Panc1 (cell line): ENCODE data around the gene THAP10.

Source experiments
- CTCF ChIP-seq: fragments of 450-650 bp; IDR thresholded peaks from 2 replicates; pipeline ENCODE4 v1.5.1; 2017; ENCODE audit warnings: mild to moderate bottlenecking
- REST ChIP-seq, 2 experiments: IDR thresholded peaks; 2 replicates each; pipeline ENCODE4 v1.6.1; 2011 to 2012; ENCODE audit warnings: low read depth in 2 of 2, control low read depth in 1 of 2, low read length in 1 of 2, mild to moderate bottlenecking in 1 of 2, moderate library complexity in 1 of 2; ENCODE audit not compliant: insufficient read depth in 1 of 2

DNA sequence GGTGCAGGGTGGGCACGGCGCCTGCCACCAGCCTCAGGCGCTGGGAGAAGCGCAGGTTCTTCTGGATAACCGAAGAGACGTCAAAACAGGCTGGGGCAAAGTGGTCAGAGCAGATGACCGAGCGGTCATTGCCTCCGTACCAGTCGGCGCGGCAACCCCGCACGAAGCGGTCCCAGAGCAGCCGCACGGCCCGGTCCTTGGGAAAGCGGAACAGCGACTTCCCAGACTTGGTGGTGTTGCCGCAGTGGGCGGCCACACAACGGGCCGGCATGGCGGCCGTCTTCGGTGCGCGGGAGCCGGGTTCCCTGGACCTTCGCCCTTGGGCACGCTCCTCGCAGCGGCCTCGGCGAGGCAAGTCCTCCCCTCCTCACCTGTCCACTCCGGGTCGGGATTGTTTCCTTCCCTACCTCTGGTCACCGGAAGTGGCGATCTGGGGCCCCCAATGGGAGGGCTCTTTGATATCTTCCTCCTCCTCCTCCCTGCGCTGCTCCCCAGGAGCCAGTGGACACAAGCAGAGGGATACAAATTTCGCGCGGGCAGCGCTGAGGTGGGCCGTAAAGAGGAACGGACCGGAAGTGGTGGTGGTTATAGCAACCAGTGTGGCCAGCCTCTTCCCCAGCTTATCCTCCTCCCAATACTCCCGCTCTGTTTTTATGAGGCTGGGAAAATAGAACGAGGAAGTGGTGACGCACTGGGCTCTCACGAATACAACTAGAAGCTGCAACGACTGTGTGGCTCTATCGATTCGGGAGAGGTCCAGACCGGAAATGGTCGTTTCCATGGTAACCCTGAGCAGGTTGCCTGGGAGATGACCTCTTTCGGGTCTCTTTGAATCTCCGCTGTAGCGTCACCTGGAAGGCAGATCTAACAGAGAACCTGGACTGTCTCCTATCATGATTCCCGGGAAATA, at the start of gene THAP10, which contains the start of gene LRRC49:
- TF ChIP-seq CTCF: no peak
- TF ChIP-seq REST (IDR thresholded peaks at IDR 0.05; ENCODE audit: insufficient read depth in 1 of 2, low read depth in 2 of 2, low read length in 1 of 2): no peak; a peak in 1 of 4 replicates
